ENCODE data around the gene ROR2. TPM values are rescaled to one million over a fixed set of nuclear protein-coding genes. Genes with fewer than 3 reads are reported as not detected.

ROR2 gene
- total and polyA plus RNA-seq, 2 of the 8 experiments (the other 6 are each of a cell fraction or from before 2014, with no cell fraction given), result 2.7 to 4.3 TPM

- H2BK5ac ChIP-seq (ENCODE audit: low read depth, low read length), result no peak overlapping the region
- H3K4ac ChIP-seq (replicated peaks; ENCODE audit: insufficient read length, low read depth, low read length), result no peak overlapping the region
- no peak overlapping the region for H3K18ac ChIP-seq (ENCODE audit: extremely low read depth, low read length)
- ChIA-PET CTCF (ENCODE audit: partially characterized antibody) (interaction anchor here (1.1 to 3.8 kb wide), 2 partner anchors 29 to 199 kb away, joined by 3 to 13 read pairs; no protein-coding TSS in a partner anchor), POLR2A (ENCODE audit: partially characterized antibody) (no interaction called here)
- no peak overlapping the region for H2BK120ac ChIP-seq (replicated peaks; ENCODE audit: low read depth, low read length)
- no peaks in the 10 kb centered on the region for H3K23me2 ChIP-seq (ENCODE audit: low read depth, low read length)
- no peaks in the 10 kb centered on the region for H3K79me2 ChIP-seq (ENCODE audit: control insufficient read depth in 1 of 2, insufficient read depth in 2 of 2, low read length in 2 of 2)
- H3K27ac ChIP-seq (ENCODE audit: low read depth, low read length), result no peak overlapping the region
- H2BK12ac ChIP-seq (ENCODE audit: low read depth, low read length), result no peak overlapping the region
- FAIRE-seq, result no peak
- H2AFZ ChIP-seq (ENCODE audit: low read length), result no peak overlapping the region
- H3K56ac ChIP-seq (replicated peaks; ENCODE audit: insufficient read length, low read depth, low read length), result no peak overlapping the region
- no peak overlapping the region for H3K9ac ChIP-seq (replicated peaks in 1 of 4; ENCODE audit: extremely low read depth in 1 of 4, low read depth in 3 of 4, low read length in 3 of 4)
- no peaks in the 10 kb centered on the region for H3K36me3 ChIP-seq (ENCODE audit: control insufficient read depth in 2 of 4, insufficient read depth in 4 of 4, low read length in 3 of 4)
- no peak overlapping the region for H2BK15ac ChIP-seq (ENCODE audit: low read length)
- no peak overlapping the region for H3K14ac ChIP-seq (ENCODE audit: insufficient read length)
- no peaks in the 10 kb centered on the region for H3K27me3 ChIP-seq (replicated peaks in 1 of 4; ENCODE audit: control insufficient read depth in 3 of 4, extremely low read depth in 1 of 4, insufficient read depth in 3 of 4, low read length in 3 of 4)
- DNase-seq (ENCODE audit: low read depth in 1 of 2, low spot score in 2 of 2), result no peak
- no peak overlapping the region for H3K4me2 ChIP-seq (ENCODE audit: insufficient read depth in 1 of 2, low read depth in 2 of 2, low read length in 2 of 2)
- H4K91ac ChIP-seq (replicated peaks; ENCODE audit: insufficient read length, low read length), result no peak overlapping the region
- no peaks in the 10 kb centered on the region for H3K9me3 ChIP-seq (ENCODE audit: insufficient read depth in 2 of 2, low read depth in 1 of 2, low read length in 1 of 2)
- H3K4me3 ChIP-seq (ENCODE audit: extremely low read depth in 1 of 4, insufficient read depth in 2 of 4, low read depth in 3 of 4, low read length in 4 of 4), result no peak overlapping the region
- no peak overlapping the region for H2BK20ac ChIP-seq (ENCODE audit: low read length)
- no peaks in the 10 kb centered on the region for H3K79me1 ChIP-seq (ENCODE audit: low read depth, low read length)
- H3K4me1 ChIP-seq (replicated peaks in 1 of 4; ENCODE audit: control insufficient read depth in 3 of 4, insufficient read depth in 4 of 4, low read length in 3 of 4), result peaks cover 2 to 7% (median 5%) of the 10 kb centered on the region in 4 experiments; a peak in 4 of 7 replicates
- no peak overlapping the region for H4K8ac ChIP-seq (ENCODE audit: extremely low read depth, insufficient read depth, low read length)
- H2AK5ac ChIP-seq (ENCODE audit: low read depth, low read length), result no peak overlapping the region
- no peak overlapping the region for H3K23ac ChIP-seq (ENCODE audit: insufficient read length)
- H4K20me1 ChIP-seq (replicated peaks in 1 of 2; ENCODE audit: control insufficient read depth in 1 of 2, insufficient read depth in 2 of 2, low read length in 2 of 2), result no peaks in the 10 kb centered on the region
- 88% methylated on average over 4 of the region's 4 CpGs; no CpG with 5 or more reads in 1 of the 2 experiments for WGBS, 2 experiments (ENCODE audit: extremely low coverage in 1 of 2, insufficient coverage in 1 of 2, insufficient read length in 1 of 2, insufficient replicate concordance in 2 of 2, low coverage in 1 of 2, low lambda C conversion rate in 2 of 2, missing lambda C conversion rate in 1 of 2)
- H4K5ac ChIP-seq (ENCODE audit: insufficient read length, low read depth, low read length), result no peak overlapping the region
- TF ChIP-seq MAFK (IDR thresholded peaks at IDR 0.05; ENCODE audit: low read depth, low read length) (no peak), FOSL1 (IDR thresholded peaks at IDR 0.05; ENCODE audit: insufficient read depth, low read depth, low read length) (no peak), SUZ12 (IDR thresholded peaks at IDR 0.05; ENCODE audit: low read length) (no peak), CBX8 (IDR thresholded peaks at IDR 0.05; ENCODE audit: borderline replicate concordance, low read depth, low read length) (no peak), SAP30 (IDR thresholded peaks at IDR 0.05; ENCODE audit: insufficient read depth, insufficient replicate concordance, low read length) (no peak), ATF3 (IDR thresholded peaks at IDR 0.05; ENCODE audit: insufficient read depth, low read depth, low read length) (no peak), USF2 (IDR thresholded peaks at IDR 0.05; ENCODE audit: low read length) (no peak), POU5F1 (IDR thresholded peaks at IDR 0.05; ENCODE audit: low read depth, low read length) (no peak), TCF12 (IDR thresholded peaks at IDR 0.05; ENCODE audit: low read depth, low read length) (no peak), CTCF (IDR thresholded peaks at IDR 0.05; ENCODE audit: control extremely low read depth in 1 of 3, insufficient read depth in 1 of 3, low read depth in 1 of 3, low read length in 3 of 3) (no peak)
These were observed 261.0 kb downstream of the ROR2 start for GRCh38 chr9:91689006-91689405.

Measured in H1 (cell line).